HFFc6 (cell line): ENCODE measurements around the gene SCYL1. TPM values are rescaled to one million over a fixed set of nuclear protein-coding genes. Genes with fewer than 3 reads are reported as not detected.

Experiments
- DNase-seq: peaks from one replicate; pipeline ENCODE4 v3.0.0-alpha.2; 2018
- H3K27ac Mint-ChIP-seq: 2 replicates; pipeline ENCODE4 v1.8.0; 2020; ENCODE audit warnings: mild to moderate bottlenecking, mixed read lengths
- H3K27me3 Mint-ChIP-seq: 2 replicates; pipeline ENCODE4 v1.8.0; 2021; ENCODE audit warnings: mild to moderate bottlenecking, moderate library complexity, mixed read lengths; ENCODE audit not compliant: insufficient read depth
- H3K36me3 Mint-ChIP-seq: 2 replicates; pipeline ENCODE4 v1.8.0; 2021; ENCODE audit warnings: low read depth, mixed read lengths
- H3K4me1 Mint-ChIP-seq: 2 replicates; pipeline ENCODE4 v1.8.0; 2020; ENCODE audit warnings: low read depth, mixed read lengths
- H3K4me3 Mint-ChIP-seq: 2 replicates; pipeline ENCODE4 v1.8.0; 2020; ENCODE audit warnings: mild to moderate bottlenecking, moderate library complexity, mixed read lengths
- H3K9me3 Mint-ChIP-seq: 2 replicates; pipeline ENCODE4 v1.8.0; 2020; ENCODE audit warnings: mild to moderate bottlenecking, mixed read lengths
- total RNA-seq, 6 experiments: library from RNA; stranded (reverse); fragmentation: NEBNext Ultra II Directional; extraction: Animal tissue kit (Norgen Biotek cat#: 25700); gene quantifications; 2 replicates in 1 of 6; 3 replicates in 5 of 6; pipeline ENCODE4 v1.2.3, GENCODE V29; 2021
- TF ChIP-seq, protein P1 (sequence below): fragments of 200-600 bp; sonication (generic); IDR thresholded peaks from 2 replicates; pipeline ENCODE4 v1.5.0; 2021; ENCODE audit warnings: antibody characterized with exemption, mild to moderate bottlenecking

The SCYL1 gene
- total RNA-seq, 6 experiments from 2014 or later = 120 to 137 (median 126) TPM

DNA sequence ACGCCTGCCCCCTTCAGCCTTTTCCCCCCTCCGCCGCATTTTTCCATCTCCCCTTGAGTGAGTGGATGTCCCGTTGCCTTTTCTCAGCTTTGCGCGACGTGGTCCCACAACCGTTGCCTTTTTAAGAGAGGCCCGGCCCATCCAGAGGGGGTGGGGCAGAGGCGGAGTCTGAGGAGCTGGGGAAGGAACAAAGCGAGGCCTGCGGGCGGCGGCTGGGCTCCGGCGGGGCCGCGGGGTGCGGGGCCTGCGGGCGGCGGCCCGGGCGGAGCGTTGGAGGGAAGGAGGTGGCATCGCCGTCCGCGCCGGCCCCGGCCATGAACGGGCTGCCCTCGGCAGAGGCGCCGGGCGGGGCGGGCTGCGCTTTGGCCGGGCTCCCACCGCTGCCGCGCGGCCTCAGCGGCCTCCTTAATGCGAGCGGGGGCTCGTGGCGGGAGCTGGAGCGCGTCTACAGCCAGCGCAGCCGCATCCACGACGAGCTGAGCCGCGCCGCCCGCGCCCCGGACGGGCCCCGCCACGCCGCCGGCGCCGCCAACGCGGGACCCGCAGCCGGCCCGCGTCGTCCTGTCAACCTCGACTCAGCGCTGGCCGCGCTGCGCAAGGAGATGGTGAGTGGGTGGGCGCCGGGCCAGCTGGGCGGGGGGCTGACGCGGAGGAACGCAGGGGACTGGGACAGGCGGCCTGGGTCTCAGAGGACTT lies 47.6 kb downstream of the SCYL1 start, which contains the start of gene FAM89B:
Gene FAM89B, plus strand, starts transcription at position 183 of the 696 bp plus-strand sequence. Its CDS starts 132 bp downstream, at position 315.
- Mint-ChIP-seq H3K27me3 (peaks cover 16% of the 10 kb centered on the region), H3K4me1 (peaks cover 70% of the 10 kb centered on the region), H3K36me3 (peaks cover 17% of the 10 kb centered on the region), H3K4me3 (peak within 1 kb of the TSS; percentile 100), H3K27ac (peak within 1 kb of the TSS; percentile 96), H3K9me3 (no peaks in the 10 kb centered on the region)
- TF ChIP-seq, protein P1, sequence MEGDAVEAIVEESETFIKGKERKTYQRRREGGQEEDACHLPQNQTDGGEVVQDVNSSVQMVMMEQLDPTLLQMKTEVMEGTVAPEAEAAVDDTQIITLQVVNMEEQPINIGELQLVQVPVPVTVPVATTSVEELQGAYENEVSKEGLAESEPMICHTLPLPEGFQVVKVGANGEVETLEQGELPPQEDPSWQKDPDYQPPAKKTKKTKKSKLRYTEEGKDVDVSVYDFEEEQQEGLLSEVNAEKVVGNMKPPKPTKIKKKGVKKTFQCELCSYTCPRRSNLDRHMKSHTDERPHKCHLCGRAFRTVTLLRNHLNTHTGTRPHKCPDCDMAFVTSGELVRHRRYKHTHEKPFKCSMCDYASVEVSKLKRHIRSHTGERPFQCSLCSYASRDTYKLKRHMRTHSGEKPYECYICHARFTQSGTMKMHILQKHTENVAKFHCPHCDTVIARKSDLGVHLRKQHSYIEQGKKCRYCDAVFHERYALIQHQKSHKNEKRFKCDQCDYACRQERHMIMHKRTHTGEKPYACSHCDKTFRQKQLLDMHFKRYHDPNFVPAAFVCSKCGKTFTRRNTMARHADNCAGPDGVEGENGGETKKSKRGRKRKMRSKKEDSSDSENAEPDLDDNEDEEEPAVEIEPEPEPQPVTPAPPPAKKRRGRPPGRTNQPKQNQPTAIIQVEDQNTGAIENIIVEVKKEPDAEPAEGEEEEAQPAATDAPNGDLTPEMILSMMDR = no peak
- DNase-seq = peak; percentile 77

DNA sequence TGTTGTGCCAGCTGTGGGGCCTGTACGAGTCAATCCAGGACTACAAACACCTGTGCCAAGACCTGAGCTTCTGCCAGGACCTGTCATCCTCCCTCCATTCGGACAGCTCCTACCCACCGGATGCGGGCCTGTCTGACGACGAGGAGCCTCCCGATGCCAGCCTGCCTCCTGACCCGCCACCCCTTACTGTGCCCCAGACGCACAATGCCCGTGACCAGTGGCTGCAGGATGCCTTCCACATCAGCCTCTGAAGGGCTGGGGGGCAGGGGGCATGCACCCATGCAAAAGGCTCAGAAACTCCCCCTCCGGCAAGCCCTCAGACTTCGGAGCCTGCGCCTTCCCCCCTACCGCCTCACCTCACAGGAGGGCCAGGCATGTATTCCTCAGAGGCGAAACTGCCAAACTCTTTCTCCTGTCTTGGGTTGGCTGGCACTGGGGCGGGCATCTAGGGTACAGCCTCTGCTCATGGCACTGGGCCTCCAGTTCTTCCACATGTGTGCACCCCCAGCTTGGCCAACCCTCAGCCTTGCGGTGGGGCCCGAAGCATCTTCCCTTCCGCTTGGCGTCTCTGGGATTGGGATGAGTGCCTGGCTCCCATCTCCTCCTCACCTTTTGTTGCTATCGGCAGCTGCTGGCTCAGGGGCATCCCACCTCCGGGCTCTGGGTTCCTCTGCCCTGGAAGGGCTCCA lies 48.7 kb downstream of the SCYL1 start:
- no peak for DNase-seq
- Mint-ChIP-seq H3K36me3 (peaks cover 14% of the 10 kb centered on the region), H3K27ac (peak overlapping the region; percentile 78), H3K9me3 (no peaks in the 10 kb centered on the region), H3K4me1 (peaks cover 72% of the 10 kb centered on the region), H3K4me3 (peak overlapping the region; percentile 86), H3K27me3 (peaks cover 17% of the 10 kb centered on the region)
- TF ChIP-seq, protein P1 = 0 out of 2 replicates have a peak, but pooled peaks have one; percentile 26

GRCh38 chr11:65574109-65574810 lies 49.4 kb downstream of the SCYL1 start:
- H3K27ac Mint-ChIP-seq = peak overlapping the region; percentile 78
- peaks cover 68% of the 10 kb centered on the region for H3K4me1 Mint-ChIP-seq
- H3K4me3 Mint-ChIP-seq = peak overlapping the region; percentile 86
- DNase-seq = peak; percentile 95
- peaks cover 17% of the 10 kb centered on the region for H3K27me3 Mint-ChIP-seq
- TF ChIP-seq, protein P1 = peak; percentile 100
- H3K9me3 Mint-ChIP-seq = no peaks in the 10 kb centered on the region
- H3K36me3 Mint-ChIP-seq = peaks cover 9% of the 10 kb centered on the region; the same call in 1 of the 2 replicates

DNA sequence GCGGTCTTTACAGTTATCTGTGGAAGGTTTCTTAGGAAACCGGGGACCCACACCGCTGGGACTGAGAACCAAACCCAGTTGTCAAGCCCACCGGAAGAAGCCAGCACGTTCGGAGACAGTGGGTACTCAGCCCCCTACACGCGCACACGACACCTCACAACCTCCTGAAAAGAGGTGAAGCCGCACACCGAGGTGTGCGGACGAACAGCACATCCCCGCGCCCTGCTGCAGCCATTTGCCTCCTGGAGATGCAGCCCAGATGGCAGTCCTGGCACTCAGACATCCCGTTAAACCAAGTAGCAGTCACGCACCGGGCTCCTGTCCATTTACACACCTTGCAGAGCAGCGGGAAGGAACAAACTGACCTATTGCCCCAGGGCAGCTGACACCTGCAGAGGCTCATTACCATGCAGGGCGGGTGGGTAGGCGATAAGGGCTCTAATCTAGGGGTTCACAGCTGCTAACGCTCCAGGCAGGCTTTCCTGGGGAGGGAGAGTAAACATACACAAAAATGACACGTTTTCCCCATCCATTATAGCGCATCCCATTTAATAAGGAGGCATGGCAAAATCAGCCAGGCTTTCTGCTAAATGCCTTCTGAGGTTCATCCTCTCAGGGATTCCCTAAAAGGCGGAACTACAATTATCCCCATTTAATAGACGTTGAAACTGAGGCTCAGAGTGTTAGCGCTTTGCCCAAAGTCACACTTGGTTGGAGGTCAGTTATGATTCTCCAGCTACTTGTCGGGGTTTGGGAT lies 50.1 kb downstream of the SCYL1 start:
- H3K27me3 Mint-ChIP-seq = peaks cover 17% of the 10 kb centered on the region
- peaks cover 12% of the 10 kb centered on the region for H3K36me3 Mint-ChIP-seq
- H3K4me1 Mint-ChIP-seq = peaks cover 65% of the 10 kb centered on the region
- DNase-seq = no peak
- no peaks in the 10 kb centered on the region for H3K9me3 Mint-ChIP-seq
- TF ChIP-seq, protein P1 = no peak
- peak overlapping the region; percentile 74 for H3K27ac Mint-ChIP-seq
- peak overlapping the region; percentile 82 for H3K4me3 Mint-ChIP-seq
